Measurements from ENCODE around the gene ARHGEF38.

ARHGEF38 gene

GRCh38 chr4:105550641-105551040, 1.8 kb upstream of the ARHGEF38 start:
- CTCF ChIA-PET: no interaction called here
- no peak overlapping the region for H3K27ac ChIP-seq
- POLR2A ChIA-PET (ENCODE audit: low non-redundant PET): no interaction called here
- no peak for TF ChIP-seq CTCF (conservative IDR thresholded peaks at IDR 0.05; ENCODE audit: low read depth)
- no peak for DNase-seq (ENCODE audit: low spot score)

GRCh38 chr4:105555409-105555808, 3.0 kb downstream of the ARHGEF38 start:
- TF ChIP-seq CTCF (conservative IDR thresholded peaks at IDR 0.05; ENCODE audit: low read depth): no peak
- ChIA-PET POLR2A (ENCODE audit: low non-redundant PET) (no interaction called here), CTCF (no interaction called here)
- no peak for DNase-seq (ENCODE audit: low spot score)
- H3K27ac ChIP-seq: no peak overlapping the region

GRCh38 chr4:105556206-105556605, 3.8 kb downstream of the ARHGEF38 start:
- CTCF ChIA-PET: no interaction called here

GRCh38 chr4:105558277-105558676, 5.9 kb downstream of the ARHGEF38 start:
- no peak for DNase-seq (ENCODE audit: low spot score)
- no peak for TF ChIP-seq CTCF (conservative IDR thresholded peaks at IDR 0.05; ENCODE audit: low read depth)
- no peak overlapping the region for H3K27ac ChIP-seq
- POLR2A ChIA-PET (ENCODE audit: low non-redundant PET): no interaction called here
- CTCF ChIA-PET: no interaction called here

More at GRCh38 chr4:105556206-105556605, 3.8 kb downstream of the ARHGEF38 start:
- no peak overlapping the region for H3K27ac ChIP-seq
- POLR2A ChIA-PET (ENCODE audit: low non-redundant PET): no interaction called here
- DNase-seq (ENCODE audit: low spot score): no peak
- TF ChIP-seq CTCF (conservative IDR thresholded peaks at IDR 0.05; ENCODE audit: low read depth): no peak

- ChIA-PET POLR2A (ENCODE audit: low non-redundant PET) (no interaction called here), CTCF (no interaction called here)
- no peak for TF ChIP-seq CTCF (conservative IDR thresholded peaks at IDR 0.05; ENCODE audit: low read depth)
- H3K27ac ChIP-seq: no peak overlapping the region
- no peak for DNase-seq (ENCODE audit: low spot score)
Observed at GRCh38 chr4:105560421-105560848, 8.0 kb downstream of the ARHGEF38 start.

- CTCF ChIA-PET: interaction anchor here (0.6 kb wide), 2 partner anchors 43 to 1497 kb away, joined by 3 to 4 read pairs; no protein-coding TSS in a partner anchor
- no peak for TF ChIP-seq CTCF (conservative IDR thresholded peaks at IDR 0.05; ENCODE audit: low read depth)
- POLR2A ChIA-PET (ENCODE audit: low non-redundant PET): no interaction called here
- no peak overlapping the region for H3K27ac ChIP-seq
- no peak for DNase-seq (ENCODE audit: low spot score)
Observed at GRCh38 chr4:105563352-105563751, 10.9 kb downstream of the ARHGEF38 start.

GRCh38 chr4:105568584-105568983, 16.2 kb downstream of the ARHGEF38 start:
- DNase-seq (ENCODE audit: low spot score): no peak
- ChIA-PET CTCF (no interaction called here), POLR2A (ENCODE audit: low non-redundant PET) (no interaction called here)
- no peak for TF ChIP-seq CTCF (conservative IDR thresholded peaks at IDR 0.05; ENCODE audit: low read depth)
- no peak overlapping the region for H3K27ac ChIP-seq
